SK-N-MC (cell line): ENCODE measurements around the gene CREM.
"Not testable (repeated sequence)": the region's sequence is repeated elsewhere in the genome, so short reads cannot be mapped to it uniquely, and the experiment has no call there.

Experiments
- DNase-seq: peaks from one replicate; pipeline ENCODE4 v3.0.0-alpha.2; 2011; ENCODE audit warnings: low read depth, low spot score
- H3K27ac ChIP-seq: fragments of 200-600 bp; sonication (generic); 2 replicates; pipeline ENCODE4 v1.5.1; 2016; ENCODE audit warnings: mixed run types
- H3K36me3 ChIP-seq: fragments of 200-600 bp; sonication (generic); 2 replicates; pipeline ENCODE4 v1.6.1; 2017; ENCODE audit warnings: antibody characterized with exemption, low read length, mixed read lengths; ENCODE audit not compliant: insufficient read depth
- H3K4me3 ChIP-seq: fragments of 200-600 bp; sonication (generic); 2 replicates; pipeline ENCODE4 v1.5.1; 2016
- H3K9ac ChIP-seq: fragments of 200-600 bp; sonication (generic); 2 replicates; pipeline ENCODE4 v1.8.0; 2017; ENCODE audit warnings: mixed run types, mixed read lengths; ENCODE audit not compliant: insufficient read length
- H3K9me3 ChIP-seq: fragments of 200-600 bp; sonication (generic); 2 replicates; pipeline ENCODE4 v1.6.1; 2017; ENCODE audit warnings: low read depth, mild to moderate bottlenecking, antibody characterized with exemption, low read length, moderate library complexity, mixed read lengths
- EZH2 ChIP-seq: fragments of 200-600 bp; sonication (generic); IDR thresholded peaks from one replicate; pipeline ENCODE4 v1.6.1; 2017; ENCODE audit warnings: antibody characterized with exemption
- FOXP2 ChIP-seq: optimal IDR thresholded peaks from 2 replicates; pipeline ENCODE3; 2011; ENCODE audit warnings: mild to moderate bottlenecking, moderate library complexity; ENCODE audit not compliant: insufficient read depth; ENCODE audit errors: extremely low read length, control extremely low read depth
- POLR2AphosphoS5 ChIP-seq: IDR thresholded peaks from 2 replicates; pipeline ENCODE4 v1.6.1; 2012; ENCODE audit warnings: mild to moderate bottlenecking, low read depth, low read length, borderline replicate concordance

Gene CREM

GRCh38 chr10:35126530-35127288 is at the start of gene CREM:
TSS of gene CREM (plus strand) at chr10:35126846. CDS start at chr10:35137836, 10,990 bp downstream.
- H3K27ac ChIP-seq = peak within 1 kb of the TSS; percentile 78
- peak within 1 kb of the TSS; percentile 85 for H3K4me3 ChIP-seq
- TF ChIP-seq FOXP2 (no peak), POLR2AphosphoS5 (peak; percentile 77)
- H3K9ac ChIP-seq = peak within 1 kb of the TSS; percentile 88
- no peaks in the 10 kb centered on the region for H3K9me3 ChIP-seq
- DNase-seq = peak; percentile 40
- no peaks in the 10 kb centered on the region for H3K36me3 ChIP-seq

DNA sequence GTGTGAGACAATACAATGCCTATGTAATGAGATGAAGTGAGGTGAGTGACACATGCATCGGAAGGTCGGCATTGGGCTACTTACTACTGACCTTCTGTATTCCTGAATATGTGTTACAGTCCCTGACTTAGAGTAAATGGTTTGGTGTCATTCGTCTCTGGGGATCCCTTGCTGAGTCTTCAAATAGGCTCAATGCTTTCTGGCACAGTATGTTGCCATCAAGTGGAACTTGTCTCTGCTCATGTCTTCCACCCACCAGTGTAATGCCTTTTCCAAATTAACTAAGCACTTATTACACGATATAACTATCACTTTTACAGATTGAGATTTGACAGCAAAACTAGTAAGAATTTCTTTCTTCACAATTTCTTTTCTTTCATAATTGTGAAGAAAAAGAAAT is 47.4 kb upstream of the CREM start:
- Histone ChIP-seq H3K36me3 (no peaks in the 10 kb centered on the region), H3K27ac (no peak overlapping the region), H3K9ac (no peak overlapping the region), H3K9me3 (no peaks in the 10 kb centered on the region), H3K4me3 (no peak overlapping the region)
- no peak for DNase-seq
- TF ChIP-seq EZH2 (no peak), POLR2AphosphoS5 (no peak), FOXP2 (no peak)

DNA sequence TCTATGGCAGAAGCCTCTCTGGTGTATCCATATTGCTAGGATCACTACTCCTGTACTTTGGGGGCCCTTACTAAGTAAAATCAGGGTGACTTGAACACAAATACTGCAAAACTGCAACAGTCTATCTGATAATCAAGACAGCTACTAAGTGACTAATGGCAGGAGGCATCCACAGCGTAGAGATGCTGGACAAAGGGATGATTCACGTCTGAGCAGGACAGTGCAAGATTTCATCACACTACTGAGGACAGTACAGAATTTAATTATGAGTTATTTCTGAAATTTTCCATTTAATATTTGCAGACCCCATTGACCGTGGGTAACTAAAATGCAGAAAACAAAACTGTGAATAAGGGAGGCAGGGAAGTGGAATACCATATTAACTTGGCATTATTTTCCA is 46.9 kb upstream of the CREM start:
- Histone ChIP-seq H3K4me3 (no peak overlapping the region), H3K9ac (no peak overlapping the region), H3K9me3 (no peaks in the 10 kb centered on the region), H3K36me3 (no peaks in the 10 kb centered on the region), H3K27ac (no peak overlapping the region)
- no peak for TF ChIP-seq FOXP2
- no peak for TF ChIP-seq POLR2AphosphoS5
- no peak for DNase-seq

GRCh38 chr10:35080261-35080660 is 46.4 kb upstream of the CREM start:
- H3K9me3 ChIP-seq, DNase-seq, H3K9ac ChIP-seq, H3K4me3 ChIP-seq, H3K27ac ChIP-seq, H3K36me3 ChIP-seq: not testable (repeated sequence)

DNA sequence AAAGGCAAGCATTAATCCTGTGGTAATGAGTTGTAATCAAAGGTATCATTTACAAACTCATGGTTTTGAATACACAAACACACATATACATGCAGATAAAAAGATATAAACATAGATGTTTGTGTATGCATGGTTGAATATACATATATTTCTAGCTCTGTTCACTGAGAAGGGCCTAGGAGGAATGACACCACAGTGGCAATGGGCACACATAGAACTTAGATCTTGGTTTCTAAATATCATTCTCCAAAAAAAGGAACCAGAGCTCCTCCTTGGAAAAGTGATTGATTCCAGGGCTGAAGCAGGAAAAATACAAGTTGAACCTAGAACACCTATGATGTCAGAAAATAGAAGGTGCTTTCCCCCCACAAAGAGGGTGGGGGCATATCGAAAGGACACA is 43.4 kb upstream of the CREM start:
- no peak overlapping the region for H3K4me3 ChIP-seq
- H3K9ac ChIP-seq = no peak overlapping the region
- H3K27ac ChIP-seq = no peak overlapping the region
- H3K9me3 ChIP-seq = no peaks in the 10 kb centered on the region
- no peak for TF ChIP-seq FOXP2
- no peak for TF ChIP-seq POLR2AphosphoS5
- TF ChIP-seq EZH2 = no peak
- no peaks in the 10 kb centered on the region for H3K36me3 ChIP-seq
- DNase-seq = no peak

DNA sequence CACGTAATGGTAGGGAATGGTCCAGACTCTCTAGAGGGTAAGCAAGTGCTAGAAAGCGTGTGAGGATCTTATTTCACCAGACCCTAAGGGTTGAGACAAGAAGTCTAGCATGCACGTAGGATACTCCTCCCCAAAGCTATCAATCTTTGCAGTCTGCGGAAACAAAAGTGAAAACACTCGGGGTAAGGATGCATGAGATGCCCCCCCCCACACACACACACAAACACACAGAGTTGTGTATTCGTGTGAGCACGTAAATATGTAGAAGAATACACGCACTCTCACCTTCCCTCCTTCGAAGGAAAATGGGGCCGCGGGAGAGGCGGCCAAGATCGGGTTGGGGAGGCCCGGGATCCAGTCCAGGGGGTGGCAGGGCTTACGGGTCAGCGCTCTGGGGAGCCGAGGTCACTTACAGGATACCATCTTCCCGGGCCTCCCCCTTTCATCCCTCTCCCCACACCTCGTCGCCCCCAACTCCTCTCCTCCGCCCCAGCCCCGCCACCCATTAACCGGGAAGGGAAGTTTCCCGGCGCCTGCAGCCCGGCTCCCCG is 37.0 kb upstream of the CREM start:
- no peak overlapping the region for H3K27ac ChIP-seq
- TF ChIP-seq POLR2AphosphoS5 (no peak), EZH2 (no peak), FOXP2 (no peak)
- H3K9ac ChIP-seq = peak overlapping the region; percentile 91
- no peak for DNase-seq
- no peaks in the 10 kb centered on the region for H3K9me3 ChIP-seq
- H3K36me3 ChIP-seq = no peaks in the 10 kb centered on the region
- H3K4me3 ChIP-seq = peak overlapping the region; percentile 82

DNA sequence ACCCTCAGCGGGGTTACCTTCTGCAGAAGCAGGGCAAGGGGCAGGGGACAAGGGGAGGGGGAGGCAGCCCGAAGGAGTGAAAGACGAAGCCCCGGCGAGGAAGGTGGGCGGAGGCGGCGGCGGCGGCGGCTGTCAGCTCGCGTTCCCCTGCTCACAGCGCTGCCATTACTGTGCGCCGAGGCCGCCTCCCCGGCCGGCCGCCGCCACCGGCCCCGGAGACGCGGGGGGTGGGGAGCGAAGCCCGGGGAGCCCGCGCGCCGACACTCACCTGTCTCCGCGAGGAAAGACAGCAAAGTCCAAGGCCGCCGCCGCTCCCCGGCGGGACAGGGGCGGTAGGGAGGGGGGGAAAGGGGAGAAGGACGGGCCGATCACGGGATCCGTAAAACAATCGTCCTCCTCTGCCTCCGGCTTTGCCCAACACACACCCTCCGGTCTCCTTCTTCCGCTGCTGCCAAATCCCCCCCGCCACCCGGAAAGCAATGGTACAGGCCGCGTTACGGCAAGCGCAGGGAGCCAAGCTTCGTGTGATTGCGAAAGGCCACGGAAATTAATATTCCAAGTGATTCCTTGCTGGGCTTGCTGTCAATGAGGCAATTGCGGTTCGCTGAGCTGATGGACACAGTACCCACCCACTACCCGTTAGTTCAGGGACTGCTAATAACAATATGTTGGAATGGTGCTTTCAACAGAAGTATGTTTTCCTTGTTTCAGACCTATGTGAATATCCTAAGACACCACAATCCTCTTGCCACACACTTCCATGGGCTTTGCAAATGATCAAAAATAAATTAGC is 36.3 kb upstream of the CREM start, which contains the start of gene CUL2:
CUL2 (minus strand) TSS at position 180 of the 793 bp plus-strand sequence. CDS start 19,024 bp downstream, outside the sequence.
- TF ChIP-seq EZH2 = no peak
- TF ChIP-seq POLR2AphosphoS5 = peak; percentile 37
- peak within 1 kb of the TSS; percentile 82 for H3K4me3 ChIP-seq
- peak within 1 kb of the TSS; percentile 79 for H3K27ac ChIP-seq
- peak; percentile 74 for DNase-seq
- no peaks in the 10 kb centered on the region for H3K36me3 ChIP-seq
- H3K9me3 ChIP-seq = no peaks in the 10 kb centered on the region
- H3K9ac ChIP-seq = peak within 1 kb of the TSS; percentile 91

- Histone ChIP-seq H3K4me3 (no peak overlapping the region), H3K27ac (no peak overlapping the region), H3K9me3 (no peaks in the 10 kb centered on the region), H3K9ac (no peak overlapping the region), H3K36me3 (no peaks in the 10 kb centered on the region)
- DNase-seq = no peak
- TF ChIP-seq FOXP2 (no peak), EZH2 (no peak), POLR2AphosphoS5 (no peak)
Observed at GRCh38 chr10:35091994-35092790, 34.5 kb upstream of the CREM start.
